OCI-LY1 (cell line): ENCODE data around the gene AMIGO1.

Source experiments
- H2AFZ ChIP-seq: fragments of 200-600 bp; sonication (generic), shearing (Covaris generic); 2 replicates; pipeline ENCODE4 v1.6.0; 2014; ENCODE audit warnings: antibody characterized with exemption, mild to moderate bottlenecking, low read length
- H3F3A ChIP-seq: fragments of 200-600 bp; sonication (generic), shearing (Covaris generic); 2 replicates; pipeline ENCODE4 v1.6.0; 2014; ENCODE audit warnings: mild to moderate bottlenecking, antibody characterized with exemption, low read length, moderate library complexity; ENCODE audit not compliant: insufficient read depth
- H3K27ac ChIP-seq: fragments of 200-600 bp; sonication (generic); 2 replicates; pipeline ENCODE4 v1.5.1; 2014; ENCODE audit warnings: low read length, mixed run types, mild to moderate bottlenecking, low read depth; ENCODE audit not compliant: poor library complexity, severe bottlenecking
- H3K27me3 ChIP-seq: fragments of 200-600 bp; sonication (generic); 2 replicates; pipeline ENCODE4 v1.6.0; 2014; ENCODE audit warnings: antibody characterized with exemption, mild to moderate bottlenecking, low read length, moderate library complexity; ENCODE audit not compliant: insufficient read depth
- H3K36me3 ChIP-seq: fragments of 200-600 bp; sonication (generic); 2 replicates; pipeline ENCODE4 v1.6.1; 2014; ENCODE audit warnings: mild to moderate bottlenecking, antibody characterized with exemption, low read length, moderate library complexity, mixed read lengths; ENCODE audit not compliant: insufficient read depth
- H3K4me1 ChIP-seq: fragments of 200-600 bp; sonication (generic); 2 replicates; pipeline ENCODE4 v1.5.1; 2014; ENCODE audit warnings: mild to moderate bottlenecking, low read length, moderate library complexity; ENCODE audit not compliant: insufficient read depth, severe bottlenecking
- H3K4me2 ChIP-seq: fragments of 200-600 bp; sonication (generic), shearing (Covaris generic); 2 replicates; pipeline ENCODE4 v1.6.1; 2014; ENCODE audit warnings: low read length
- H3K4me3 ChIP-seq: fragments of 200-600 bp; sonication (generic); 2 replicates; pipeline ENCODE4 v1.5.1; 2014; ENCODE audit warnings: low read length, low read depth, mild to moderate bottlenecking, mixed read lengths; ENCODE audit not compliant: poor library complexity, severe bottlenecking
- H3K79me2 ChIP-seq: fragments of 200-600 bp; shearing (Covaris generic); 2 replicates; pipeline ENCODE4 v1.6.1; 2016; ENCODE audit warnings: mixed run types, low read length, mixed read lengths; ENCODE audit not compliant: insufficient read depth
- H3K9ac ChIP-seq: fragments of 200-600 bp; sonication (generic), shearing (Covaris generic); 2 replicates; pipeline ENCODE4 v1.6.1; 2014; ENCODE audit warnings: mild to moderate bottlenecking, low read length, mixed read lengths
- H3K9me2 ChIP-seq: fragments of 200-600 bp; sonication (generic), shearing (Covaris generic); 2 replicates; pipeline ENCODE4 v1.6.1; 2014; ENCODE audit warnings: low read depth, mild to moderate bottlenecking, low read length, mixed read lengths
- H3K9me3 ChIP-seq: fragments of 200-600 bp; shearing (Covaris generic); 2 replicates; pipeline ENCODE4 v1.6.1; 2014; ENCODE audit warnings: low read length, mixed read lengths
- H4K20me1 ChIP-seq: fragments of 200-600 bp; sonication (generic), shearing (Covaris generic); 2 replicates; pipeline ENCODE4 v1.6.0; 2016; ENCODE audit warnings: mild to moderate bottlenecking, low read length; ENCODE audit not compliant: insufficient read depth
- EZH2 ChIP-seq: fragments of 200-600 bp; sonication (generic), shearing (Covaris generic); IDR thresholded peaks from 2 replicates; pipeline ENCODE4 v1.8.0; 2017; ENCODE audit warnings: borderline replicate concordance, mixed run types, mild to moderate bottlenecking, antibody characterized with exemption, low read length, moderate library complexity, mixed read lengths
- TF ChIP-seq, protein P1 (sequence below): fragments of 200-600 bp; sonication (generic), shearing (Covaris generic); IDR thresholded peaks from 2 replicates; pipeline ENCODE4 v1.5.1; 2017; ENCODE audit warnings: mild to moderate bottlenecking, antibody characterized with exemption, low read length, moderate library complexity, mixed read lengths

Gene AMIGO1

DNA sequence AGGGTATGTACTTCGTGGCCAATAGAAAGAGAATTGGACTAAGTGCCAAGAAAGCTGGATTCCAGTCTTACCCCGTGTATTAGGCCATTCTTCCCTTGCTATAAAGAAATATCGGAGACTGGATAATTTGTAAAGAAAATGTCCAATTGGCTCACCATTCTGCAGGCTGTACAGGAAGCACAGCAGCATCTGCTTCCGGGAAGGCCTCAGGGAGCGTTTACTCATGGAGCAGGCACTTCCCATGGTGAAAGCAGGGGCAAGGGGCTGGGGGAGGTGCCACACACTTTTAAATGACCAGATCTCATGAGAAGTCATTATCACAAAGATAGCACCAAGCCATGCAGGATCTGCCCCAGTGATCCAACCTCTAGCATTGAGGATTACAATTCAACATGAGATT, 7.8 kb upstream of the AMIGO1 start:
- H3K9me2 ChIP-seq: no peaks in the 10 kb centered on the region
- H3K27ac ChIP-seq: no peak overlapping the region
- H3K9me3 ChIP-seq: no peaks in the 10 kb centered on the region
- H3F3A ChIP-seq: no peaks in the 10 kb centered on the region
- no peaks in the 10 kb centered on the region for H3K4me1 ChIP-seq
- H3K36me3 ChIP-seq: no peaks in the 10 kb centered on the region
- no peak overlapping the region for H2AFZ ChIP-seq
- H3K27me3 ChIP-seq: no peaks in the 10 kb centered on the region; the same call in 1 of the 2 replicates
- no peak overlapping the region for H3K4me3 ChIP-seq
- TF ChIP-seq, protein P1, sequence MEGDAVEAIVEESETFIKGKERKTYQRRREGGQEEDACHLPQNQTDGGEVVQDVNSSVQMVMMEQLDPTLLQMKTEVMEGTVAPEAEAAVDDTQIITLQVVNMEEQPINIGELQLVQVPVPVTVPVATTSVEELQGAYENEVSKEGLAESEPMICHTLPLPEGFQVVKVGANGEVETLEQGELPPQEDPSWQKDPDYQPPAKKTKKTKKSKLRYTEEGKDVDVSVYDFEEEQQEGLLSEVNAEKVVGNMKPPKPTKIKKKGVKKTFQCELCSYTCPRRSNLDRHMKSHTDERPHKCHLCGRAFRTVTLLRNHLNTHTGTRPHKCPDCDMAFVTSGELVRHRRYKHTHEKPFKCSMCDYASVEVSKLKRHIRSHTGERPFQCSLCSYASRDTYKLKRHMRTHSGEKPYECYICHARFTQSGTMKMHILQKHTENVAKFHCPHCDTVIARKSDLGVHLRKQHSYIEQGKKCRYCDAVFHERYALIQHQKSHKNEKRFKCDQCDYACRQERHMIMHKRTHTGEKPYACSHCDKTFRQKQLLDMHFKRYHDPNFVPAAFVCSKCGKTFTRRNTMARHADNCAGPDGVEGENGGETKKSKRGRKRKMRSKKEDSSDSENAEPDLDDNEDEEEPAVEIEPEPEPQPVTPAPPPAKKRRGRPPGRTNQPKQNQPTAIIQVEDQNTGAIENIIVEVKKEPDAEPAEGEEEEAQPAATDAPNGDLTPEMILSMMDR: no peak
- no peak for TF ChIP-seq EZH2
- H3K4me2 ChIP-seq: no peak overlapping the region
- H3K79me2 ChIP-seq: no peaks in the 10 kb centered on the region
- H4K20me1 ChIP-seq: no peaks in the 10 kb centered on the region
- H3K9ac ChIP-seq: no peak overlapping the region

DNA sequence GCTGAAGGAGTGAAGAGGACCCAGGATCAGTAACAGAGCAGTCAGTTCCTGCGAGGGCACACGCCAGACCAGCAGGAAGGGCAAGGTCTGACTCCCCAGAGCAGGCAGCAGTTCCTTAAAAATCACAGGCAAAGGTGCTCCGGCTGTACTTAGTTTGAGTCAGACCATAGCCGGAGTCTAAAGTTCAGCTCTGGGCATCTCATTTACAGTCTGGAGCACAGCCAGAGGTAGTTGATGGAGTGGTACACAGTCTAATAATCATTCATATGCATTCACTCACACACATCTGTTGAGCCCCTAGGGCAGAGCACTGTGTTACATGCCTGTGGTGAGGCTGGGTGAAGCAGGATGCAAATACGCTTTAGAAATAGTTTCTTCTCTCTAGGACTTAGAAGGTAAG, 7.3 kb upstream of the AMIGO1 start:
- no peaks in the 10 kb centered on the region for H4K20me1 ChIP-seq
- no peaks in the 10 kb centered on the region for H3K9me3 ChIP-seq
- H3K9ac ChIP-seq: no peak overlapping the region
- H3K27me3 ChIP-seq: no peaks in the 10 kb centered on the region; the same call in 1 of the 2 replicates
- no peaks in the 10 kb centered on the region for H3K9me2 ChIP-seq
- no peaks in the 10 kb centered on the region for H3K36me3 ChIP-seq
- no peak overlapping the region for H3K4me3 ChIP-seq
- H3K79me2 ChIP-seq: no peaks in the 10 kb centered on the region
- H3F3A ChIP-seq: no peaks in the 10 kb centered on the region
- no peaks in the 10 kb centered on the region for H3K4me1 ChIP-seq
- no peak overlapping the region for H3K4me2 ChIP-seq
- TF ChIP-seq, protein P1: no peak
- TF ChIP-seq EZH2: no peak
- no peak overlapping the region for H3K27ac ChIP-seq
- H2AFZ ChIP-seq: no peak overlapping the region

GRCh38 chr1:109514846-109515245, 5.3 kb upstream of the AMIGO1 start:
- Histone ChIP-seq H3K79me2 (no peaks in the 10 kb centered on the region), H3K4me1 (peaks cover 4% of the 10 kb centered on the region), H2AFZ (no peak overlapping the region), H3F3A (no peaks in the 10 kb centered on the region), H3K9ac (no peak overlapping the region), H3K9me3 (no peaks in the 10 kb centered on the region), H3K9me2 (no peaks in the 10 kb centered on the region), H3K4me2 (no peak overlapping the region), H3K27ac (no peak overlapping the region), H4K20me1 (no peaks in the 10 kb centered on the region), H3K36me3 (no peaks in the 10 kb centered on the region), H3K4me3 (no peak overlapping the region), H3K27me3 (no peaks in the 10 kb centered on the region)
- TF ChIP-seq EZH2: no peak
- TF ChIP-seq, protein P1: no peak
